Thyroid gland (tissue), 4 donors: ENCODE data around the gene IFNAR1.

ENCODE experiments used
- CTCF ChIP-seq, 6 experiments: fragments of 200-600 bp in 3 of 6; fragments of 450-650 bp in 3 of 6; sonication (generic) in 3 of 6; IDR thresholded peaks; one replicate each; pipeline ENCODE4 v1.5.1; 2016 to 2019; ENCODE audit warnings: antibody characterized with exemption in 6 of 6, mild to moderate bottlenecking in 2 of 6, inconsistent platforms in 1 of 6, moderate library complexity in 1 of 6
- POLR2A ChIP-seq, 2 donors: fragments of 450-650 bp; IDR thresholded peaks; one replicate each; pipeline ENCODE4 v1.6.1; 2017; ENCODE audit warnings: antibody characterized with exemption in 2 of 2, mild to moderate bottlenecking in 2 of 2, moderate library complexity in 1 of 2

GRCh38 chr21:33334191-33334590, 9.4 kb downstream of the IFNAR1 start:
- TF ChIP-seq CTCF (IDR thresholded peaks at IDR 0.05): no peak
- no peak for TF ChIP-seq POLR2A (IDR thresholded peaks at IDR 0.05)
